Esophagus squamous epithelium (tissue), 4 donors: ENCODE data around the gene DOCK2.

Experiments used
- CTCF ChIP-seq, 6 experiments: fragments of 450-650 bp in 4 of 6; fragments of 200-600 bp in 2 of 6; sonication (generic) in 2 of 6; IDR thresholded peaks; one replicate each; pipeline ENCODE4 v1.5.1; 2016 to 2019; ENCODE audit warnings: antibody characterized with exemption in 6 of 6, mild to moderate bottlenecking in 4 of 6, moderate library complexity in 4 of 6
- POLR2A ChIP-seq, 4 donors: fragments of 450-650 bp; IDR thresholded peaks; one replicate each; pipeline ENCODE4 v1.6.1; 2017; ENCODE audit warnings: antibody characterized with exemption in 4 of 4, mild to moderate bottlenecking in 4 of 4, moderate library complexity in 3 of 4

DNA sequence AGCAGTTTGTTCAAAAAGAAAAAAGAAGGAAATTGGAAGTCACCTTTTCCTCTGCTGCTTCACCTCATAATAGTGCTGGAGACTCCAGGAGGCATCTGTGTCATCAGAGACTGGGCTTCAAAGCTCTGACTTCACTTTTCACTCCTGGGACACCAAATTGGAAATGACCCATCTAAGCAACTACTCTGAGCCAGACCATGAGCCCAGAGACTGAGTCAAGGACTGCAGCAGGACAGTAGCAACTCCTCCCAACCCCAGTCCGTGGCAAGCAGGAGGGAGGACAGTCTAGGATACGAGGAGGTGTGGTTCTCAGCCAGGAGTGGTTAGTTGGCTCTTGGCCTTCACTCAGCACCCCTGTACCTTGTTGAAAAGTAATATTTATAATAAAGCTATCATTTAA, 211.7 kb downstream of the DOCK2 start:
- TF ChIP-seq CTCF (IDR thresholded peaks at IDR 0.05): no peak
- no peak for TF ChIP-seq POLR2A (IDR thresholded peaks at IDR 0.05)
